Activated T-cell treated with anti-CD3 and anti-CD28 coated beads, Interleukin-2, amount 50 U/mL, for 4 hours (primary cell): Measurements from ENCODE around the gene DAGLA. TPM values are rescaled to one million over a fixed set of nuclear protein-coding genes. Genes with fewer than 3 reads are reported as not detected.

ENCODE experiments used
- ATAC-seq, 2 donors: fragments of 200-7000 bp; cut with Tn5 transposase; one replicate each; pipeline ENCODE4 v1.10.0; 2021
- DNase-seq: peaks from one replicate; pipeline ENCODE4 v3.0.0-alpha.2; 2020
- H3K27me3 Mint-ChIP-seq: one replicate; pipeline ENCODE4 v1.8.0; 2021; ENCODE audit warnings: low read depth, mixed read lengths
- H3K36me3 Mint-ChIP-seq: one replicate; pipeline ENCODE4 v1.8.0; 2022; ENCODE audit warnings: mixed read lengths; ENCODE audit not compliant: insufficient read depth
- H3K4me1 Mint-ChIP-seq: one replicate; pipeline ENCODE4 v1.8.0; 2021; ENCODE audit warnings: low read depth, mixed read lengths
- H3K4me3 Mint-ChIP-seq: one replicate; pipeline ENCODE4 v1.8.0; 2021; ENCODE audit warnings: mild to moderate bottlenecking, moderate library complexity, mixed read lengths
- H3K9me3 Mint-ChIP-seq: one replicate; pipeline ENCODE4 v1.8.0; 2021; ENCODE audit warnings: mixed read lengths
- total RNA-seq, 3 donors: library from RNA; stranded (reverse); gene quantifications; one replicate each; pipeline ENCODE4 v1.2.1, GENCODE V29; 2021

DAGLA gene
- total RNA-seq, 3 donors from 2014 or later, result 0.20 to 0.35 (median 0.21) TPM

GRCh38 chr11:61691380-61692156, 11.4 kb downstream of the DAGLA start:
- Mint-ChIP-seq H3K9me3 (no peaks in the 10 kb centered on the region), H3K4me1 (peaks cover 9% of the 10 kb centered on the region), H3K36me3 (no peaks in the 10 kb centered on the region), H3K4me3 (no peak overlapping the region), H3K27me3 (peaks cover 2% of the 10 kb centered on the region)
- no peak for ATAC-seq
- DNase-seq, result no peak

DNA sequence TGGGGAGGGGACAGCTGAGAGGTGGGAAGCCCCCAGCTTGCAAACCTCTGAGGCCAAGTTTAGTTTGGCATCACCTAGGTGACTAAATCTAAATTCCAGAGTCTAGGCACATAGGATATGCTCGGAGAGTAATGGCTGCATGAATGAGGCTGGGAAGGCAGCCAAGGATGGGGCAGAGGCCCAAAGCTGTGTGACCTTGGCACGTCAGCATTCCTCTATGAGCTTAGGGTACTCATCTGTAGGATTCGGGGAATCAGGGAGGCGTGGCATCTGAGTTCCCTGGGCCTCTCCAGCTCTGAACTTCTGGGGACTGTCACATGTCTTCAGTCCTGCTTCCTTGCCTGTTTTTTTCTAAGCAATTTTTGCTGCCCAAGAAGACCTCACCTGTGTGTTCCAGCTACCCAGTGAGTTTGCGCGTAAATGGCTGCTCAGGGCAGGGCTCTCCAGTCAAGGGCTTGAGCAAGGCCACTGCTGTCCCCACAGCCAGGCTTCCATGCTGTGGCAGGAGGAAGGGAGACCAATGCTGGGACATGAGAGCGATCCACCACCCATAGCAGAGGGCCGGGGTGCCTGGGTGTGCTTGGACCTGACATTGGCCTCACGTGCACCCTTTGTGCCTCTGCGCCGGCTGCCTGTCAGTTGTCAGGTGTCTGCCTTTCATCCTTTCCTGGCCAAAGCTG, 13.9 kb downstream of the DAGLA start:
- H3K27me3 Mint-ChIP-seq, result peaks cover 2% of the 10 kb centered on the region
- no peaks in the 10 kb centered on the region for H3K9me3 Mint-ChIP-seq
- DNase-seq (no peak), ATAC-seq (no peak)
- peaks cover 24% of the 10 kb centered on the region for H3K4me1 Mint-ChIP-seq
- H3K4me3 Mint-ChIP-seq, result no peak overlapping the region
- no peaks in the 10 kb centered on the region for H3K36me3 Mint-ChIP-seq

DNA sequence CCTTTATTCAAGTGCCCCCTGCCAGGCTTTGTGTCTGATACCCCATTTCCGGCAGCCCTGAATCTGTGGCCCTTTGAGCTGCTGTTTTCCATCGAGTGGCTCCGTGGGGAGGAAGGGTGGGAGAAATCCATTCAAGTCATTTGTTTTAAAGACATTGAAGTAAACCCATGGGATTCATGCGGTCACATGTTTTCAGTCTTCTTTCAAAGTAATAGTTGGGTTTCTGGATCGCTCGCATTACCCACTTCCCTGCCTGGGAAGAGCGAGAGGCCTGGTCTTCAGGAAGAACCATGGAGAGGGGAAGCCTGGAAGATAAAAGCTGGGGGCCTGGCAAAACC, 14.4 kb downstream of the DAGLA start:
- Mint-ChIP-seq H3K36me3 (no peaks in the 10 kb centered on the region), H3K4me1 (peaks cover 24% of the 10 kb centered on the region), H3K27me3 (no peaks in the 10 kb centered on the region), H3K4me3 (no peak overlapping the region), H3K9me3 (no peaks in the 10 kb centered on the region)
- no peak for DNase-seq
- ATAC-seq, result no peak

- no peaks in the 10 kb centered on the region for H3K36me3 Mint-ChIP-seq
- no peaks in the 10 kb centered on the region for H3K9me3 Mint-ChIP-seq
These were observed 14.9 kb downstream of the DAGLA start for GRCh38 chr11:61694946-61695706.

GRCh38 chr11:61695917-61696316, 15.7 kb downstream of the DAGLA start:
- Mint-ChIP-seq H3K4me1 (peaks cover 24% of the 10 kb centered on the region), H3K36me3 (no peaks in the 10 kb centered on the region), H3K9me3 (no peaks in the 10 kb centered on the region), H3K27me3 (no peaks in the 10 kb centered on the region), H3K4me3 (peak overlapping the region; percentile 54)
- ATAC-seq (peak; percentile 98), DNase-seq (peak; percentile 95)

More at GRCh38 chr11:61694946-61695706, 14.9 kb downstream of the DAGLA start:
- Mint-ChIP-seq H3K27me3 (no peaks in the 10 kb centered on the region), H3K4me3 (peak overlapping the region; percentile 54), H3K4me1 (peaks cover 24% of the 10 kb centered on the region)
- DNase-seq (no peak), ATAC-seq (no peak)

DNA sequence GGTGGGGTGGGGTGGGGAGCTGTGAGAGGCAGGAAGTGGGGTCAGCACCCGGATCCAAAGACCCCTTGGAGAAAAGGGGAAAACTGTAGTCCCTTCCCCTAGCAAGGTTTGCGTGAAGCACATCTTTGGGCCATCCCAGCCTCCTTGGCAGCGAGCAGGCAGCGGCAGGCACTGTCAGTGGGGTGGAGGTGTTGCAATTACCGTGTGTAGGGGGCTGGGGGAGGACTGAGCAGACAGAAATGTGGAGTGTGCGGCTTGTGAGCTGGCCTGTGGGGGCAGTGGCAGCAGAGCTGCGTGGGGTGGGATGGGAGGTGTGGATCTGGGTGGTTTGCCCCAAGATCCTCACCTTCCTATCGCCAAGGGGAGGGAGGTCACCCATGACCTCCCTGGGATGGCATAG, 16.4 kb downstream of the DAGLA start:
- DNase-seq (no peak), ATAC-seq (no peak)
- Mint-ChIP-seq H3K4me3 (no peak overlapping the region), H3K9me3 (no peaks in the 10 kb centered on the region), H3K4me1 (peaks cover 24% of the 10 kb centered on the region), H3K36me3 (no peaks in the 10 kb centered on the region), H3K27me3 (no peaks in the 10 kb centered on the region)

DNA sequence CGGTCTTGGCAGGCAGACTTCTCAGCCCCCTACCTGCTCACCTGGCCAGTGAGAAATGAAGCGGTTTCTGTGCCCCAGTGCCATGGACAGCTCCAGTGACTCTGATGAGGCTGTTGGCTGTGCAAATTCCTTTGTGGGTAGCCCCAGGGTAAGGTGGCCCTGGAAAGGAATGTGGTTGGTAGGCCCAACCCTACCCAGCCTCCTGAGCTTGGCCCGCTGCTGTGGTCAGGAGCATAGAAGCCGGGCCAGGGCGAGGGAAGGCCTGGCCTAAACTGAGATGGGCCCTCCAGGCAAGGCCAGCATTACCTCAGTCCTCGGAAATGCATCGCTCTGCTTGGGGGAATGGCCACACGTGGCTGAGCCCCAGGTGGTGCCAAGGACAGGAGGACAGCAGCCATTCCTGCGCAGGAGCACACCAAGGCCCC, 16.9 kb downstream of the DAGLA start:
- no peak for ATAC-seq
- Mint-ChIP-seq H3K36me3 (no peaks in the 10 kb centered on the region), H3K27me3 (no peaks in the 10 kb centered on the region)

GRCh38 chr11:61697764-61698163, 17.6 kb downstream of the DAGLA start:
- no peak overlapping the region for H3K4me3 Mint-ChIP-seq
- H3K4me1 Mint-ChIP-seq, result peaks cover 26% of the 10 kb centered on the region
- H3K36me3 Mint-ChIP-seq, result no peaks in the 10 kb centered on the region
- ATAC-seq (no peak), DNase-seq (no peak)
- no peaks in the 10 kb centered on the region for H3K27me3 Mint-ChIP-seq
- no peaks in the 10 kb centered on the region for H3K9me3 Mint-ChIP-seq

More for the DNA sequence above, 16.9 kb downstream of the DAGLA start:
- Mint-ChIP-seq H3K4me1 (peaks cover 24% of the 10 kb centered on the region), H3K4me3 (no peak overlapping the region), H3K9me3 (no peaks in the 10 kb centered on the region)
- no peak for DNase-seq

- no peaks in the 10 kb centered on the region for H3K9me3 Mint-ChIP-seq
- H3K4me3 Mint-ChIP-seq, result no peak overlapping the region
- ATAC-seq, result no peak
- DNase-seq, result no peak
- H3K36me3 Mint-ChIP-seq, result no peaks in the 10 kb centered on the region
- no peaks in the 10 kb centered on the region for H3K27me3 Mint-ChIP-seq
- H3K4me1 Mint-ChIP-seq, result peaks cover 27% of the 10 kb centered on the region
These were observed 18.2 kb downstream of the DAGLA start for GRCh38 chr11:61698173-61698948.

- Mint-ChIP-seq H3K9me3 (no peaks in the 10 kb centered on the region), H3K4me1 (peaks cover 27% of the 10 kb centered on the region), H3K4me3 (no peak overlapping the region), H3K27me3 (no peaks in the 10 kb centered on the region), H3K36me3 (no peaks in the 10 kb centered on the region)
- ATAC-seq (no peak), DNase-seq (no peak)
These were observed 19.6 kb downstream of the DAGLA start for GRCh38 chr11:61699737-61700160.

DNA sequence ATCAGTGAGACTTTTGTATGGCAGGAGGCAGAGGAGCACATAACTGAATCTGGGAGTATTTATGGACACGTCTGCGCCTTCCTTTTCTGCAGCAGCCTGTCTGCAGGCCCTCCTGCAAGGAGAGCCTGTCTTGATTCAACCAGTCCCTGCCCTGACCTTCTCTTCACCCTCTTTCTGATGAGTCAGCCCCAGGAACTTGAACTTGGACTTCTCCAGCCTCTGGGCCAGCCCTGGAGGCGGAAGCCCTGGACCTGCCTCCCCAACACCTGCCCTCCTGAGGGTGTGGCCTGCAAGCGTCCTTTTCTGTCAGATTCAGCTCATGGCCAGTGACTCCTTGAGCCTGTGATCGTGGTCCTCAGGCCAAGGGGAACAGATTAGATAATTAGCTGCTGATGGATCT, 20.0 kb downstream of the DAGLA start:
- no peak for DNase-seq
- Mint-ChIP-seq H3K9me3 (no peaks in the 10 kb centered on the region), H3K36me3 (no peaks in the 10 kb centered on the region), H3K4me3 (no peak overlapping the region), H3K4me1 (peaks cover 27% of the 10 kb centered on the region), H3K27me3 (no peaks in the 10 kb centered on the region)
- ATAC-seq, result no peak

DNA sequence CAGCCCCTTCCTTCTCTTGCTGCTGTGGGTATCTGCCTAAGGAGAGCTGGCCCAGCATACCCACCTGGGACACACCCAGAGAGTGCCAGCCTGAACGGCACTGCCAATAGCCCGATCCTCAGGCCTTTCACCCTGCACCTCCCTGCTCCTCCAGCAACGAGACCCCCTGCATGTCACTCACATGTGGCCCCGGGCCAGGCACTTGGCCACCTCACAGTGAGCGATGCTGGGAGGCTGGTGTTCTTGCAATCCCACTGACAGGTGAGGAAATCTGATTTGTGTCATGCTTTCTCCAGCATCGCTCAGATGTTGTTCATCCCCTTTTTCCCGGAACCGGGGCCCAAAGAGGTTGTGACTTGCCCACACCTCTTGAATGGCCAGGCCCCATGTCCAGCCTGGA, 20.5 kb downstream of the DAGLA start:
- Mint-ChIP-seq H3K27me3 (no peaks in the 10 kb centered on the region), H3K4me1 (peaks cover 24% of the 10 kb centered on the region), H3K4me3 (no peak overlapping the region), H3K9me3 (no peaks in the 10 kb centered on the region), H3K36me3 (no peaks in the 10 kb centered on the region)
- ATAC-seq (no peak), DNase-seq (no peak)

- Mint-ChIP-seq H3K4me3 (no peak overlapping the region), H3K4me1 (peaks cover 19% of the 10 kb centered on the region), H3K27me3 (no peaks in the 10 kb centered on the region), H3K9me3 (no peaks in the 10 kb centered on the region), H3K36me3 (no peaks in the 10 kb centered on the region)
- ATAC-seq (no peak), DNase-seq (no peak)
These were observed 21.2 kb downstream of the DAGLA start for GRCh38 chr11:61701242-61701886.
